Gastroesophageal sphincter (tissue), 4 donors: Measurements from ENCODE around the gene PPM1H. TPM values are rescaled to one million over a fixed set of nuclear protein-coding genes. Genes with fewer than 3 reads are reported as not detected.

Experiments
- ATAC-seq: fragments of 150-250 bp; one replicate; pipeline ENCODE4 v1.9.1; 2016; ENCODE audit warnings: mild to moderate bottlenecking, moderate library complexity
- H3K27ac ChIP-seq, 4 donors: fragments of 200-600 bp; sonication (generic) in 3 of 4; 1 replicate in 3 of 4; 2 replicates in 1 of 4; pipeline ENCODE4 v1.5.1; 2016 to 2019
- H3K27me3 ChIP-seq: fragments of 200-600 bp; sonication (generic); one replicate; pipeline ENCODE4 v1.5.1; 2019
- H3K36me3 ChIP-seq, 2 donors: fragments of 200-600 bp; sonication (generic); one replicate each; pipeline ENCODE4 v1.5.1; 2019; ENCODE audit warnings: control low read depth in 1 of 2
- H3K4me1 ChIP-seq, 3 donors: fragments of 200-600 bp; sonication (generic); 1 replicate in 2 of 3; 2 replicates in 1 of 3; pipeline ENCODE4 v1.5.1; 2016 to 2019; ENCODE audit warnings: control low read depth in 2 of 3
- H3K4me3 ChIP-seq, 2 donors: fragments of 200-600 bp; sonication (generic); one replicate each; pipeline ENCODE4 v1.5.1; 2019; ENCODE audit warnings: mild to moderate bottlenecking in 1 of 2, moderate library complexity in 1 of 2
- H3K9me3 ChIP-seq, 3 donors: fragments of 200-600 bp; sonication (generic); one replicate each; pipeline ENCODE4 v1.5.1; 2017 to 2019; ENCODE audit warnings: control low read depth in 2 of 3
- CTCF ChIP-seq, 4 experiments: fragments of 200-600 bp in 2 of 4; fragments of 450-650 bp in 2 of 4; sonication (generic) in 1 of 4; IDR thresholded peaks; one replicate each; pipeline ENCODE4 v1.5.1; 2017 to 2019; ENCODE audit warnings: antibody characterized with exemption in 4 of 4, mild to moderate bottlenecking in 2 of 4, moderate library complexity in 2 of 4
- EP300 ChIP-seq: sonication (generic); formaldehyde crosslinking; IDR thresholded peaks from one replicate; pipeline ENCODE4 v1.6.1; 2017; ENCODE audit warnings: antibody characterized with exemption, mild to moderate bottlenecking
- POLR2A ChIP-seq, 2 donors: fragments of 450-650 bp; IDR thresholded peaks; one replicate each; pipeline ENCODE4 v1.6.1; 2017; ENCODE audit warnings: antibody characterized with exemption in 2 of 2, mild to moderate bottlenecking in 2 of 2, moderate library complexity in 1 of 2
- POLR2AphosphoS5 ChIP-seq: sonication (generic); formaldehyde crosslinking; IDR thresholded peaks from one replicate; pipeline ENCODE4 v1.6.1; 2017; ENCODE audit warnings: antibody characterized with exemption
- WGBS, 2 donors: methylation state at CpG; one replicate each; pipeline ENCODE4 v1.1.5; 2018; ENCODE audit warnings: low coverage in 1 of 2; 5-methylcytosine and 5-hydroxymethylcytosine counted together
- total RNA-seq, 4 donors: library from RNA; depleted of rRNA; stranded (reverse); fragments of >200 nt; gene quantifications; one replicate each; pipeline ENCODE4 v1.1.0, GENCODE V29; 2016

The PPM1H gene
- total RNA-seq, 4 donors from 2014 or later: 1.3 to 1.9 (median 1.6) TPM

- Histone ChIP-seq H3K4me3 (no peak overlapping the region), H3K27ac (no peak overlapping the region), H3K9me3 (no peaks in the 10 kb centered on the region), H3K36me3 (no peaks in the 10 kb centered on the region), H3K27me3 (no peaks in the 10 kb centered on the region), H3K4me1 (no peaks in the 10 kb centered on the region)
- WGBS, 2 donors: 92 to 100% methylated on average over 4 to 5 of the region's 6 CpGs
- no peak for ATAC-seq
- no peak for TF ChIP-seq EP300
- TF ChIP-seq POLR2A (IDR thresholded peaks at IDR 0.05): no peak
- no peak for TF ChIP-seq POLR2AphosphoS5
- no peak for TF ChIP-seq CTCF (IDR thresholded peaks at IDR 0.05)
These were observed 61.7 kb downstream of the PPM1H start for GRCh38 chr12:62873116-62873825.

- Histone ChIP-seq H3K9me3 (no peaks in the 10 kb centered on the region), H3K36me3 (no peaks in the 10 kb centered on the region), H3K4me3 (no peak overlapping the region), H3K27me3 (no peaks in the 10 kb centered on the region), H3K27ac (no peak overlapping the region), H3K4me1 (peaks cover 0 to 8% (median 0%) of the 10 kb centered on the region in 3 donors)
- WGBS, 2 donors: 77 to 100% methylated on average over 1 of the region's 1 CpG
- no peak for ATAC-seq
- no peak for TF ChIP-seq POLR2A (IDR thresholded peaks at IDR 0.05)
- no peak for TF ChIP-seq CTCF (IDR thresholded peaks at IDR 0.05)
- no peak for TF ChIP-seq POLR2AphosphoS5
- no peak for TF ChIP-seq EP300
These were observed 66.1 kb downstream of the PPM1H start for GRCh38 chr12:62868820-62869219.

GRCh38 chr12:62866451-62867082, 68.4 kb downstream of the PPM1H start:
- no peak overlapping the region for H3K4me3 ChIP-seq
- WGBS, 2 donors: 69 to 77% methylated on average over 4 of the region's 4 CpGs
- TF ChIP-seq POLR2A (IDR thresholded peaks at IDR 0.05) (no peak), EP300 (no peak), POLR2AphosphoS5 (no peak), CTCF (IDR thresholded peaks at IDR 0.05) (no peak)
- no peaks in the 10 kb centered on the region for H3K9me3 ChIP-seq
- H3K4me1 ChIP-seq: peaks cover 0 to 8% (median 0%) of the 10 kb centered on the region in 3 donors
- H3K27ac ChIP-seq: peak overlapping the region in 2 of 4 donors; percentile 9 to 17
- no peaks in the 10 kb centered on the region for H3K36me3 ChIP-seq
- ATAC-seq: no peak
- no peaks in the 10 kb centered on the region for H3K27me3 ChIP-seq

GRCh38 chr12:62865937-62866336, 69.0 kb downstream of the PPM1H start:
- ATAC-seq: no peak
- no peak for TF ChIP-seq POLR2A (IDR thresholded peaks at IDR 0.05)
- no peak for TF ChIP-seq CTCF (IDR thresholded peaks at IDR 0.05)
- TF ChIP-seq EP300: no peak
- TF ChIP-seq POLR2AphosphoS5: no peak
- Histone ChIP-seq H3K4me3 (no peak overlapping the region), H3K36me3 (no peaks in the 10 kb centered on the region), H3K9me3 (no peaks in the 10 kb centered on the region), H3K4me1 (peaks cover 0 to 8% (median 0%) of the 10 kb centered on the region in 3 donors), H3K27ac (no peak overlapping the region), H3K27me3 (no peaks in the 10 kb centered on the region)
- 28 to 47% methylated on average over 3 of the region's 4 CpGs for WGBS, 2 donors

- Histone ChIP-seq H3K9me3 (no peaks in the 10 kb centered on the region), H3K4me3 (no peak overlapping the region), H3K4me1 (peaks cover 0 to 8% (median 0%) of the 10 kb centered on the region in 3 donors), H3K27me3 (no peaks in the 10 kb centered on the region), H3K36me3 (no peaks in the 10 kb centered on the region), H3K27ac (no peak overlapping the region)
- WGBS, 2 donors: 62 to 91% methylated on average over 2 of the region's 2 CpGs
- TF ChIP-seq POLR2A (IDR thresholded peaks at IDR 0.05) (no peak), POLR2AphosphoS5 (no peak), CTCF (IDR thresholded peaks at IDR 0.05) (no peak), EP300 (no peak)
- no peak for ATAC-seq
These were observed 69.9 kb downstream of the PPM1H start for GRCh38 chr12:62865065-62865464.
